NT2/D1 (cell line): ENCODE data around the gene RNGTT.
"Not testable (repeated sequence)": the region's sequence is repeated elsewhere in the genome, so short reads cannot be mapped to it uniquely, and the experiment has no call there.

Experiments
- DNase-seq: peaks from one replicate; pipeline ENCODE4 v3.0.0-alpha.2; 2011; ENCODE audit warnings: low read depth, low spot score
- H3K27me3 ChIP-seq: 2 replicates; pipeline ENCODE4 v1.6.0; 2011; ENCODE audit warnings: mild to moderate bottlenecking; ENCODE audit not compliant: insufficient read length, insufficient read depth
- H3K36me3 ChIP-seq: 2 replicates; pipeline ENCODE4 v1.6.1; 2011; ENCODE audit warnings: mild to moderate bottlenecking, low read length, mixed read lengths; ENCODE audit not compliant: insufficient read depth, insufficient read length
- H3K4me1 ChIP-seq: 2 replicates; pipeline ENCODE4 v1.5.1; 2011; ENCODE audit not compliant: insufficient read depth, insufficient read length
- H3K4me3 ChIP-seq: 2 replicates; pipeline ENCODE4 v1.5.1; 2011; ENCODE audit warnings: low read depth; ENCODE audit not compliant: insufficient read length
- H3K9ac ChIP-seq: 2 replicates; pipeline ENCODE4 v1.6.0; 2011; ENCODE audit warnings: low read depth; ENCODE audit not compliant: insufficient read length
- H3K9me3 ChIP-seq: 2 replicates; pipeline ENCODE4 v1.5.1; 2011; ENCODE audit warnings: mild to moderate bottlenecking, low read length; ENCODE audit not compliant: insufficient read depth
- SUZ12 ChIP-seq: IDR thresholded peaks from 2 replicates; pipeline ENCODE4 v1.6.1; 2011; ENCODE audit not compliant: insufficient read length, insufficient read depth; ENCODE audit errors: extremely low read depth
- YY1 ChIP-seq: IDR thresholded peaks from 2 replicates; pipeline ENCODE4 v1.6.1; 2011; ENCODE audit not compliant: insufficient read length, insufficient read depth
- ZNF274 ChIP-seq: IDR thresholded peaks from 2 replicates; pipeline ENCODE4 v1.6.1; 2011; ENCODE audit warnings: mild to moderate bottlenecking, low read depth, low read length

RNGTT gene

DNA sequence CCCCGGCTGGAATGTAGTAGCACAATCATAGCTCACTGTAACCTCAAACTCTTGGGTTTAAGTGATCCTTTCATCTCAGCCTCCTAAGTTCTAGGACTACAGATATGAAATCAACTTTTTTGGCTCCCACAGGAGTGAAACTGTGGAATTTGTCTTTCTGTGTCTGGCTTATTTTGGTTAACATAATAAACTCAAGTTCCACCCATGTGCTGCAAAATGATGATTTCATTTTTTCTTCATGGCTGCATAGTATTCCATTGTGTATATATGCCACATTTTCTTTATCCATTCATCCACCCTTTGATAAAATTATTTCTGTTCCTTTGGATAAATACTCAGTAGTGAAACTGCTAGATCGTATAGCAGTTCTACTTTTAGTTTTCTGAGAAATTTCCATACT lies 29.9 kb downstream of the RNGTT start:
- DNase-seq: no peak
- H3K9ac ChIP-seq: no peak overlapping the region
- H3K4me1 ChIP-seq: no peaks in the 10 kb centered on the region
- TF ChIP-seq SUZ12: no peak
- no peak for TF ChIP-seq YY1
- no peak for TF ChIP-seq ZNF274
- H3K4me3 ChIP-seq: no peak overlapping the region
- H3K9me3 ChIP-seq: peaks cover 10% of the 10 kb centered on the region; the same call in 1 of the 2 replicates
- no peaks in the 10 kb centered on the region for H3K27me3 ChIP-seq
- peaks cover 26% of the 10 kb centered on the region for H3K36me3 ChIP-seq

- not testable (repeated sequence) for DNase-seq, H3K9ac ChIP-seq, H3K27me3 ChIP-seq, H3K4me1 ChIP-seq, H3K4me3 ChIP-seq, H3K9me3 ChIP-seq
- H3K36me3 ChIP-seq: peaks cover 24% of the 10 kb centered on the region
Measured at GRCh38 chr6:88932019-88932418, 31.4 kb downstream of the RNGTT start.

DNA sequence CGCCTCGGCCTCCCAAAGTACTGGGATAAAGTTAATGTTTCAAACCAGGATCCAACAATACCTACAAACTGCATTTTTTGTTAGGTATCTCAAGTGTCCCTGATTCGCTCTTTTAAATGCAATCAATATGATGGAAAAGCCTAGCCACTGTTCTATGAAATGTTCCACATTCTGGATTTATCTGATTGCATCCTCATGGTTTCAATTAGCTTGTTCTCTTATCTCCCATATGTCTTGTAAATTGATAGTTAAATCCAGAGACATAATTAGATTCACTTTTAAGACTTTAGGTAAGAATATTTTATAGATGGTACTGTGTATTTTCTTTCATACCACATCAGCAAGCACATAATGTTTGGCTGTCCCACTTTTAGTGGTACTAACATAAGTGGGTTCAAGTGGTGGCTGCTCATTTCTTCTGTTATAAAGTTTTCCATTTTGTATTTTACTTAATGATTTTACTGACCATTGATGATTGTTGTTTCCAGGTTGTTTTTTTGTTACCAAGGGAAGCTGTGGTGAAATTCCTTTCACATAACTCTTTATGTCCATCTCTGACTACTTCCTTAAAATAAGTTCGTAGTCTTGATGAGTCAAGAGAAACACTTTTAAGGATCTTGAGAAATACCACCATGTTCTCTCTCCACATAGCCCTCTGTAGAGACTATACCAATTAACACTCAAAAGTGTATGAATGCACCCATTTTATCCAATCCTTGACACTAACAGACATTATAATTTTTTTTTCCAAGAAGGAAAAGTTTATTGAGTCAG lies 40.5 kb downstream of the RNGTT start:
- Histone ChIP-seq H3K27me3 (no peaks in the 10 kb centered on the region), H3K4me1 (no peaks in the 10 kb centered on the region), H3K9me3 (no peaks in the 10 kb centered on the region), H3K36me3 (peaks cover 13% of the 10 kb centered on the region), H3K4me3 (no peak overlapping the region), H3K9ac (no peak overlapping the region)
- TF ChIP-seq ZNF274 (no peak), YY1 (no peak), SUZ12 (no peak)
- DNase-seq: no peak

GRCh38 chr6:88921734-88922133 lies 41.7 kb downstream of the RNGTT start:
- H3K9ac ChIP-seq: no peak overlapping the region
- TF ChIP-seq ZNF274: no peak
- no peak for TF ChIP-seq YY1
- TF ChIP-seq SUZ12: no peak
- no peaks in the 10 kb centered on the region for H3K27me3 ChIP-seq
- no peak overlapping the region for H3K4me3 ChIP-seq
- H3K4me1 ChIP-seq: no peaks in the 10 kb centered on the region
- DNase-seq: no peak
- no peaks in the 10 kb centered on the region for H3K9me3 ChIP-seq
- peaks cover 11% of the 10 kb centered on the region for H3K36me3 ChIP-seq

GRCh38 chr6:88920774-88921733 lies 42.4 kb downstream of the RNGTT start:
- TF ChIP-seq YY1: no peak
- TF ChIP-seq SUZ12: no peak
- no peak for TF ChIP-seq ZNF274
- Histone ChIP-seq H3K4me1 (no peaks in the 10 kb centered on the region), H3K9ac (no peak overlapping the region), H3K36me3 (peaks cover 11% of the 10 kb centered on the region), H3K4me3 (no peak overlapping the region), H3K9me3 (no peaks in the 10 kb centered on the region), H3K27me3 (no peaks in the 10 kb centered on the region)
- no peak for DNase-seq

- H3K4me1 ChIP-seq: no peaks in the 10 kb centered on the region
- no peak for DNase-seq
- TF ChIP-seq SUZ12 (no peak), ZNF274 (no peak), YY1 (no peak)
- no peaks in the 10 kb centered on the region for H3K9me3 ChIP-seq
- peaks cover 5% of the 10 kb centered on the region for H3K36me3 ChIP-seq
- no peaks in the 10 kb centered on the region for H3K27me3 ChIP-seq
- H3K4me3 ChIP-seq: no peak overlapping the region
- H3K9ac ChIP-seq: no peak overlapping the region
Measured at GRCh38 chr6:88920088-88920487, 43.3 kb downstream of the RNGTT start.

- H3K36me3 ChIP-seq: peaks cover 4% of the 10 kb centered on the region
- no peak overlapping the region for H3K9ac ChIP-seq
- no peak for DNase-seq
- no peaks in the 10 kb centered on the region for H3K27me3 ChIP-seq
- H3K4me1 ChIP-seq: no peaks in the 10 kb centered on the region
- no peaks in the 10 kb centered on the region for H3K9me3 ChIP-seq
- TF ChIP-seq ZNF274 (no peak), YY1 (no peak), SUZ12 (no peak)
- no peak overlapping the region for H3K4me3 ChIP-seq
Measured at GRCh38 chr6:88919032-88919431, 44.4 kb downstream of the RNGTT start.
